ENCODE results near the gene CREB3L1.
"Not testable (repeated sequence)": the region's sequence is repeated elsewhere in the genome, so short reads cannot be mapped to it uniquely, and the experiment has no call there.

Gene CREB3L1

DNA sequence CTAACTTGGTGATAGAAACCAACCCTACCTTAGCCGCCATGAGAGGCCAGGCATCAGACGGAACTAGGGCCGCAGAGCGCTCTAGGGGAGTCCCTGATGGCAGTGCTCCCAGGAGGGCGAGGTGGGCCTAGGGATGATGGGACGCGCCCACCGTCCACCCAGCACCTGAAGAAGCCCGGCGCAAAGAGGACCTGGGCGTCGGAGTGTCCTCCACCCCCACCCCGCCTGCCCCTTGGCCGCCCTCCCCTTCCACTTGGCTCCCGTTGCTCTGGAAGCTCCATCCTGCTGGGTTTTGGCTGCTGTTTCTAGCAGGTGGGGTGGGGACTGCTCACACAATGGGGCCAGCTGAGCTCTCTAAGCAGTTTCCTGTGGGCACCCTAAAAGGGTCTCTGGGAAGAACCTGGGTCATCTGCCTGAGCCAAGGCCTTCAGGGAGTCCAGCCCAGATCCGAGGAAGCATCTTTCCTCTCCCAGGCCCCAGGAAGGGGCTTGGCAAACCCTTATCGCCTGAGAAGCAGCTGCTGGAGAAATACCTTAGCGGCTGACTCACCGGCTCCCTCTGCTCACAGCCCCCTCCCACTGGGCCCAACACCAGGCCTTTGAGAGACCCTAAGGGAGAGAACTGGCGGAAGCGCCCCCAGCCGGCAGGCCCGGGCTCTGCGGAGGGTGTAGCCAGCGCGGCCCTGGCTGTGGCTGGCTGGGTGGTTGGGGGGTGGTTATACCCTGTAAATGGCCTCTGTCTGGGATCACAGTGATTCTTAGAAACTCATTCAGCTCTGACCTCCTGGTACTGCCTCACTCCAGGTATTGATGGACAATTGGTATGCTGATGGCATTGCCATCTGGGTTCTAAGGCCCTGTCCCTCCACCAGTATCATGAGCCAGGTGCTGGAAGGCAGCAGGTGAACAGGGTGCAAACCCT lies 19.3 kb downstream of the CREB3L1 start:
- no peak for DNase-seq

DNA sequence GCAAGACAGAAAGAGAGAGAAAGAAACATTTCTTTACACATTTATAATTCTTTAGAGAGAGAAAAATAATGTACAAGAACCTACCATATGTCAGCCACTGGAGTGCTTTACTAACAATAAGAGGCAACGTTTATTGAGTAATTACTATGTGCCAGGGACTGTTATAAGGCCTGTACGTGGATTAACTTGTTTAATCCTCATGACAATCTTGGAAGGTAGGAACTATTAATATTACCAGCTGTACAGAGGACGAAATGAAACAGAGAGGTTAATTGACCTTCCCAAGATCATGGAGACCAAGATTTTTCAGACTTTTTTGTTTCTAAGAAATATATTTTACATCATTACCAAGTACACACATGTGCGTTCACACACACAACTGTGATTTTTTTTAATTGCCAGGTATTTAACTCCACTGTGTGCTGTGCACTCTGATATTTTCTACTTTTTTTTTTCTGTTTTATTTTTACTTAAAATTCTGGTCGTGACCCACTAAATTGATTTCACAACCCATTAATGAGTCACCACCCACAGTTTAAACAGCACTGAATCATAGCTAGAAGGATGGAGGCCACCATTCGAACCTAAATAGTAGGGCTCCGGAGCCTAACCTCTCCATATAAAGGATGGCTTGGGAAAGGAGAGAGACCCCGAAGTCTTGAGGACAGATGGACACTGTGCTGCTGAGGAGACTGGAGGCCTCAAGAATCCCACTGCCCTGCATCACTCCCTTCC lies 21.4 kb downstream of the CREB3L1 start:
- no peak for DNase-seq

DNA sequence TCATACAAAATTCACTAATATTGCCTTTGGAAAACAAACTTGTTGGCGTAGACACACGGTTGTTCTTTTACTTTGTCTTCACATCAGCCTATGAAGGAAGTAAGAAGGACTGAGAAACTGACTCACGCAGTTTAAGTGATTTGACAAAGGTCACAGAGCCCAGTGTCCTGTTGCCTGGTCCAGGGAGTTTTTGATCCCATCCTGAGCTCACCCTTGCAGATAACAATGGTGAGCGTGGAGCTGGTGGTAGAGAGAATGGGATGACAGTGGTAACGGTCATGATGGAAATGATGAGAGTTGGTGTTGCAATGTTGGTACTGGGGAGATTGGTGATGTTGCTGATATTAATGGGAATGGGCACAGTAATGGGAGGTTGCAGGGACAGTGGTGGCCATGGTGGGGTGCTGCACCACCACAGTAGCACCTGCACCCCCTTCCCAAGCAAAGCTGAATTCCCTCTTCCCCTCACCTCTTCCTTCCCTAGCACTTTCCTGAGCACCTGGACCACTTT lies 22.0 kb downstream of the CREB3L1 start:
- no peak for DNase-seq

DNA sequence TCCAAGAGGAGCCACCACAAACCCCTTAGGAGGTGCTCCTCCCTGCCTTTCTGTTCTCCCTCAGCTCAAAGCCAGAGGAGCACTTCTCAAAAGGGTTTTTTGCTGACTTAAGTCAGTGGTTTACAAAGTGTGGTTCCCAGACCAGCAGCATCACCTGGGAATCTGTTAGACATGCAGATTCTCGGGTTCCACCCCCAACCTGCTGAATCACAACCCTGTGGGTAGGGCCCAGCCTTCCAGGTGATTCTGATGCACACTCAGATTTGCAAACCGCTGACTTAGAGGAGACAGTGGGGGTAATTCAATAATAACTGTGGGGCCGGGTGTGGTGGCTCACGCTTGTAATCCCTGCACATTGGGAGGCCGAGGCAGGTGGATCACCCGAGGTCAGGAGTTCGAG lies 22.8 kb downstream of the CREB3L1 start:
- DNase-seq, result no peak

DNA sequence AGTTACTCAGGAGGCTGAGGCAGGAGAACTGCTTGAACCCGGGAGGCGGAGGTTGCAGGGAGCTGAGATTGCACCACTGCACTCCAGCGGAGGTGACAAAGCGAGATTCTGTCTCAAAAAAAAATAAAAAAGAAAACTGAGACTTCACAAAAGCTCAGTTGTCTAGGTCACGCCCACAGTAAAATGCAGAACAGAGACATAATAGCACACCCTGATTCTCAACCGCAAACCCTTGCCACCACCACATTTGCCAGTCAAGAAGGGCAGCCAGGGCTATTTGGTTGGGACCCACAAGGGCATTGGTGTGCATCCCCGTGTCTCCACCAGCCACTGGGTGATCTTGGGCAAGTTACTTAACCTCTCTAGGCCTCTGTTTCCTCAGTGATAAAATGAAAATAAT lies 25.4 kb downstream of the CREB3L1 start:
- DNase-seq, result no peak

DNA sequence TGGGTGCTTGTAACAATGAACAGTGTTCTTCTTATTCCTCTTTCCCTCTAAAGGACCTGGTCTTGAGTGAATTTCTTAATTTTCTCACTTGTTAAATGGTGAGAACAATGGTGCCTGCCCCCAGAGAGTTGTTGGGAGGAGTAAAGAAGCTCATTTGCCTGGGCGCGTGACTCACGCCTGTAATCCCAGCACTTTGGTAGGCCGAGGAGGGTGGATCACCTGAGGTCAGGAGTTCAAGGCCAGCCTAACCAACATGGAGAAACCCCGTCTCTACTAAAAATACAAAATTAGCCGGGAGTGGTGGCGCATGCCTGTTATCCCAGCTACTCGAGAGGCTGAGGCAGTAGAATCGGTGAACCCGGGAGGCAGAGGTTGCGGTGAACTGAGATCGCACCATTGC lies 26.6 kb downstream of the CREB3L1 start:
- not testable (repeated sequence) for DNase-seq

DNA sequence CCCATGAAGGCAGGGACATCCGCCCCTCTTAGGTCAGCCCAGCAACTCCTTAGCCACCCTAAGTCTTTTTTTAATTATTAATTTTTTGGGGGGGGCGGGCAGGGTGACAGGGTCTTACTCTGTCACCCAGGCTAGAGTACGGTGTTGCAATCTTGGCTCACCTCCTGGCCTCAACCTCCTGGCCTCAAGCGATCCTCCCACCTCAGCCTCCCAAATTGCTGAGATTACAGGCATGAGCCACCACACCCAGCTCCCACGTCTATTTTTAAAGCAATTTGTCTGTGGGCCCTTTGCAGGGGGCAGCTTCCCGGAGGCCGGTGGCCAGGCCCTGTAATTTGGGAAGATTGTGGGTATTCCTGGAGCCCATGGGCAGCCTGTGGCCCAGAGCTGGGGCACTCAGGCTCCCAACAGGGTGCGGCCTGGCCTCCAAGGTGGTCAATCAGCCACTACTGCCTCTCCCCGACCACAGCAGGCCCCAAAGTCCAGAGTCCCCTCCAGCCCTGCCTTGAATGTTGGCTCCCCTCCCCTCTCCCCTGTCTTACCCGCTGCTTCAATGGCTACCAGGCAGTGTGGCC lies 27.2 kb downstream of the CREB3L1 start:
- no peak for DNase-seq

DNA sequence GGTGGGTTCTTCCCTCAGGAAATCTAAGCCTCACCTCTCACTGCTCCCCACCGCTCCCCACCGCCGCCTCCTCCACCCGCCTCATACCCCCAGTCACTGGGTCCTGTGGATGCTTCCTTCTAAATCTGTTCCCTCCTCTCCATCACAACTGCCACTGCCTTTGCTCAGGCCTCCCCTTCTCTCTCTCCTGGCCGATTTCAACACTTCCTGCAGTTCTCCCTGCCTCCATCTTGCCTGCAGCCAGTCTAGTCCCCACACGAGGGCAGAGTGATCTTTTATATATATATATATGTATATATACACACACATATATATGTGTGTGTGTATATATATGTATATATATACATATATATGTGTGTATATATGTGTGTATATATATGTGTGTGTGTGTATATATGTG lies 27.8 kb downstream of the CREB3L1 start:
- DNase-seq, result peak; percentile 91 to 94

DNA sequence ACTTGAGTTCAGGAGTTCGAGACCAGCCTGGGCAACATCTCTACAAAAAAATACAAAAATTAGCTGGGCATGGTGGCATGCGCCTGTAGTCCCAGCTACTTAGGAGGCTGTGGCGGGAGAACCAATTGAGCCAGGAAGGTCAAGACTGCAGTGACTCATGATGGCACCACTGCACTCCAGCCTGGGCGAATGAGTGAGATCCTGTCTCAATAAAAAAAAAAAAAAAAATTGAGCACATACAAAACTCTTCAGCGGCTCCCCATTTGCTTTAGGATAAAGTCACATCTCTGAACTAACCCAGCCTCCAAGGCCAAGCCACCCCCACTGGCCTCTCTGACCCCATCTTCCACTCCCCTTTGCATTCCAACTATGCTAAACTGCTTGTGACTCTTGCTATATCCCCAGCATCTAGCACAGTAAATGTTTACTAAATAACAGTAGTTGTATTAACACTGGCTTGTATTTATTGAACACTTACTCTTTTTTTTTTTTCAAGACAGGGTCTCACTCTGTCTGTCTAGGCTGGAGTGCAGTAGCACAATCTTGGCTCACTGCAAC lies 28.9 kb downstream of the CREB3L1 start:
- no peak for DNase-seq

DNA sequence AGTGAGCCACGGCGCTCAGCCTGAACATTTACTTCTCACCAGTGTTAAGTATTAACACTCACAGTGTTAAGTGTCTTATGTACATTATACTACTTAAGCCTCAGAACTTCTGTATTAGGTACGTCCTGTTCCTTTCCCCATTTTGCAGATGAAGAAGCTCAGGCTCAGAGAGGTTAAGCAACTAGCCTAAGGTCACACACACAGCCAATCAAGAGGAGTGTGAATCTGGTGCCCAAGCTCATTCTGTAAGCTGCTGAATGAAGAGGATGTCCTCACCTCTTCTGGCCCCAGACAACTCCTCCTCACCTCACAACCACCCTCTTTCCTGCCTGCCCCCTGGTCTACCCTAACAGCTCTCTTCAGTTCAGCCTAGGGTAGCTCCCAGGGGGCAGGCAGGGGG lies 29.9 kb downstream of the CREB3L1 start:
- DNase-seq, result no peak

DNA sequence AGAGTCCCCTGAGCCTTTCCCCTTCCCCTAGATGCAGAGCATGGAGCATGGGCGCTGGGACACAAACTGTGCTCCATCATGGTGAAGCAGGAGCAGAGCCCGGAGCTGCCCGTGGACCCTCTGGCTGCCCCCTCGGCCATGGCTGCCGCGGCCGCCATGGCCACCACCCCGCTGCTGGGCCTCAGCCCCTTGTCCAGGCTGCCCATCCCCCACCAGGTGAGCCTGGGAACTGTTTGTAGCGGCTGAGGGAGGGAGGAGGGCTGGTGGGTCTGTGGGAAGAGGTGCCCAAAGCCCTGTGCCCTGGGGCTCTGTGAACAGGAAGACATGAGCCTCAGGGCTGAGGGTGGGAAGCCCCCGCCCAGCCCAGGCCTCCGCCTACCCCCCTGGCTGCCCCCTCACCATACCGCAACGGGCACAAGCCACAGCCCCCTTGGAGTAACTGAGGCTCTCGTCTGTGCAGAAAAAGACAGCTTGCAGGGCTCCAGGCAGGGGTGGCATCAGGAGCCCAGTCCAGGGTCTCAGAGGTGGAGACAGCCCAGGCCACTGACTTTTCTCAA lies 30.4 kb downstream of the CREB3L1 start:
- no peak for DNase-seq

DNA sequence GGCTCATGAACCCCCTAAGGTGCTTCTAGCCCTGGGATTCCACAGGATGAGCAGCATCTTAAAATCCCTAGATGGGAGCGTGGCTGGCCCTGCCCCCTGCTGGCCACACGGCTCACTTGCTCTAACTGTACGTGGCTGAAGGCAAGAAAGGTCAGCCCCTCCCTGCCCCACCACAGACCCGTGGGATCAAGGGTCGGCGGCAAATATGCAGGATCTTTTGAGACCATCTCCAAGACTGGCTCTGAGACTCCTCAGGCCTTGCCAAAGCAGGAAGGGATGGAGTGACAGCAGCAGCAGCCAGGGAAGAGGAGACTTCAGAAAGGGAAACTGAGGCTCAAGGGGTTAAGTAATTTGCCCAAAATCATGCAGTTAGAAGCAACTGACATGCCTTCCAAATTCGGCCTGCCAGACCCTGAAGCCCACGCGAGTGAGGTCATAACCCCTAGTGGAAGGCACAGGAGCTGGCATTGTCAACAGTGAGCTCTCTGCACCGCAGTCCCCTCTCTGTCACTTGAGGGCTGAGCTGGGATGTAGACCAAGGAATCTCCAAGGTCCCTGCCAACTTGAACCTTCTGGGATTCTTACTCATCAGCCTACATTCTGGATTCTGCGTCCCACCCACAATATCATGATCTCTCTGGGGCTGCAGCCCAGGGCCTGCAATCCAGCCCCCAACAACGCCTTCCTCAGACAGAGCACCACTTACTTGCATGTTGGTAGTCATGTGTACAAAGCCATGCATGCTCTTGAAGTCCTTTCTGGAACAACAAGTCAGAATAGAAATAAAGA lies 31.4 kb downstream of the CREB3L1 start:
- peak; percentile 45 to 72 for DNase-seq

DNA sequence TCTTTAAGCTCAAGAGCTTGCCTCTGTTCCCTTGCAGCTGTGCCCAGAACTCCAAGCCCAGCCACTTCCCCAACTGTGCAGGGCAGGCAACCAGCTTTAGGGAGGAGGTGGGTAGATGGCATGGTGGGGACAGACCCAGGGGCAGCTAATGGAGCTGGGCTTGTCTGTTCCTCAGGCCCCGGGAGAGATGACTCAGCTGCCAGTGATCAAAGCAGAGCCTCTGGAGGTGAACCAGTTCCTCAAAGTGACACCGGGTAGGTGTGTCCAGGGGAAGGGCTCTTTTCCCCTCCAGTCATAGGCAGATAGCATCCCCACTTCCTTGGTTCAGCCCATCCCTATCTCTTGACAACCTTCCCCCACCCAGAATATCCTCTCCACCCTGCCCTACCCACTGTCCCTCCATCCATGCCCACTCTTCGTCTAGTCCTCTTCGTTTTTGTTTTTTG lies 32.4 kb downstream of the CREB3L1 start:
- DNase-seq, result peak in 1 of 2 experiments; percentile 14

DNA sequence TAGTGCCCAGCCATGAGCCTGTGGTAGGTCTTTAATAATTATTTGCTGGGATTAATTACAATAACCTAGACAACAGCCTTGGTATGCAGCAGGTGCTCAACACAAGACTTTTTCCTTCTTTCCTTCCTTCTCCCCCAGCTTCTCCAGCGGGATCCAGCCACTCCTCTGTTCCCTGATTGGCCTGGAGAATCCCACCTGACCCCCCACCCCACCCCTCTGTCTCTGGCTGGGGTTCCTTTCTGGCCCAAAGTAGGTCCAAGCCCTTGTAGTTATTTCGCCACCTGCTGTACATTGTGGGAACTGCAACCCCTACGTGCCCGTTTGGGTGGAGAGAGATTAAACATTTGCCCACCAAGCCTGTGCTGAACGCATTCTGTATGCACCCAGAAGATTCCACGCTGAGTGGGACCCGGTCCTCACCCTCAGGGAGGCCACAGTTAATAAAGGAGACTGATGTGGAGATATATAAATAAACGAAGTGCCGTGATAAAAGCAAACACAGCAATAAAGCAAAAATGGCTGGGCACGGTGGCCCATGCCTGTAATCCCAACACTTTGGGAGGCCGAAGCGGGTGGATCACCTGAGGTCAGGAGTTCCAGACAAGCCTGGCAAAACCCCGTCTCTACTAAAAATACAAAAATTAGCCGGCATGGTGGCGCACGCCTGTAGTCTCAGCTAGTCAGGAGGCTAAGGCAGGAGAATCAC lies 37.7 kb downstream of the CREB3L1 start:
- peak; percentile 70 to 81 for DNase-seq

DNA sequence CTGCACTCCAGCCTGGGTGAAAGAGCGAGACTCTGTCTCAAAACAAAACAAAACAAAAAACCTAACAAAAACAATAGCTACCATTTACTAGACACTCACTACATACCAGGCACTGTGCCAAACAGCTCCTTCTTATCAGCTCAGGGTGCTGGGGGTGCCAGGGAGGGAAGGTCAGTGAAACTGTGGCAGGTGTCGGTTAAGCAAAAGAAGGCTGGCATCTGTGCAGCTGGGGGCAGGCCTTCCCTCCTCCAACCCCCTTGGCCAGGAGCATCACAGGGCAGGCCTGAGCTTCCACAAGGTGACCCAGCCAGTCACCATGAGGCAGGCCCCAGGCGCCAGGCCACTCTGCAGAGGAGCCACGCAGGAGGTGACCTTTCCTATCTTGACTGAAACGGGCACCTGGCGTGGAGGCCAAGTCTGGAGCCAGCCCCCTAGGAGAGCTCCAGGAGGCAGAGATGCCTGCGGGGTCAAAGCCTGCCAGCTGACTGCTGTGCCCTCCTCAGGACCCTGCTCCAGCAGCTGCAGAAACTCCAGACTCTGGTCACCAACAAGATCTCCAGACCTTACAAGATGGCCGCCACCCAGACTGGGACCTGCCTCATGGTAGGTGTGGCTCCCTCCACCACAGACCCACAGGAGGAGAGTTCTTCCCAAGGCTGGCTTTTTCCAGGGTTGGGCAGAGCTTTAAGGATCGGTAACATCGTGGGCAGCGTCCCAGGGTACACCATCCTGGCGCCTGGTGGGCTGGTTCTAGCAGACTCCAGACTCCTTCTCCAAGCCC lies 38.5 kb downstream of the CREB3L1 start:
- DNase-seq, result no peak

DNA sequence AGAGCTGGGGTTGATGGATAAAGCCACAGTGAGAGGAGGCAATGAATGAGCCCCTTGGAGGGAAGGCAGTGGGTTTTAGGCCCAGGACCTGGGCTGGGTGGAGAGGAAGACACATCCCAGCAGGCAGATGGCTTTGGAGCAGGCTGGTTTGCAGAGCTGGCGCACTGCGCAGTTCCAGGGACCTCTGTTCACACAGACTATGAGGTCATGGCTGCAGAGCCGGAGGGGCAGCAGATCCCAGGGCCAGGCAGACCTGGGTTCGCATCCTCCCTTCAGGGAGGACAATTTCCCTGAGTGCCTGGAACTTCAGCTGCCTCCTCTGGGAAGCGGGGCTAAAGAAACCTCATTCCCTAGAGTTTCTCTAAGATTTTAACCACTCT lies 41.6 kb downstream of the CREB3L1 start:
- peak; percentile 89 to 92 for DNase-seq

DNA sequence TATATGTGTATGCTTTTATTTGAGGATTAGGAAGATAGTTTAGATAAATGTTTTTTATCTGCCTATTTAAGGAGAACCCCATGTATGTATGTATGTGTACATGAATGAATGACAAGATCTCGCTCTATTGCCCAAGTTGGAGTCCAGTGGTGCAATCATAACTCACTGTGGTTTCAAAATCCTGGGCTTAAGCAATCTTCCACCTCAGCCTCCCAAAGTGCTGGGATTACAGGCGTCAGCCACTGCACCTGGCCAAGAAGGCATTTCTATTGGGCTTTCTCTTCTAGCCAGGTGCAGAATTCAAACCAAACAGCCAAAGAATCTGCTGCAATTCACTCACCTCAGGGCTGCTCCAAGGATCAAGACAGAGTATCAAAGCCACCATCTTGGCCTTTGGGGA lies 44.3 kb downstream of the CREB3L1 start:
- peak in 1 of 2 experiments; percentile 13 for DNase-seq

DNA sequence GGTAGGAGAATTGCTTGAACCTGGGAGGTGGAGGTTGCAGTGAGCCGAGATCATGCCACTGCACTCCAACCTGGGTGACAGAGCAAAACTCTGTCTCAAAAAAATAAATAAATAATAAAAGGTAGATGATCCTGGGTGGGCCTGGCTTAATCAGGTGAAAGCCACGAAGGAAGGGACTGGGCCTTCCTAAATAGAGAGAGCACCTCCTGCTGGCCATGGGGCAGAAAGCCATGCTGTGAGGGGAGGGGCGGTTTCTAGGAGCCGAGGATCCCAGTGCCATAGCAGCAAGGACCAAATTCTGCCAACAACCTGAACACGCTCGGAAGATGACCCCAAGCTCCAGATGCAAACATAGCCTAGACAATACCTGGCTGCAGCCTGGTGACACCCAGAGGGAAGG lies 45.3 kb downstream of the CREB3L1 start:
- DNase-seq, result peak in 1 of 2 experiments; percentile 26

DNA sequence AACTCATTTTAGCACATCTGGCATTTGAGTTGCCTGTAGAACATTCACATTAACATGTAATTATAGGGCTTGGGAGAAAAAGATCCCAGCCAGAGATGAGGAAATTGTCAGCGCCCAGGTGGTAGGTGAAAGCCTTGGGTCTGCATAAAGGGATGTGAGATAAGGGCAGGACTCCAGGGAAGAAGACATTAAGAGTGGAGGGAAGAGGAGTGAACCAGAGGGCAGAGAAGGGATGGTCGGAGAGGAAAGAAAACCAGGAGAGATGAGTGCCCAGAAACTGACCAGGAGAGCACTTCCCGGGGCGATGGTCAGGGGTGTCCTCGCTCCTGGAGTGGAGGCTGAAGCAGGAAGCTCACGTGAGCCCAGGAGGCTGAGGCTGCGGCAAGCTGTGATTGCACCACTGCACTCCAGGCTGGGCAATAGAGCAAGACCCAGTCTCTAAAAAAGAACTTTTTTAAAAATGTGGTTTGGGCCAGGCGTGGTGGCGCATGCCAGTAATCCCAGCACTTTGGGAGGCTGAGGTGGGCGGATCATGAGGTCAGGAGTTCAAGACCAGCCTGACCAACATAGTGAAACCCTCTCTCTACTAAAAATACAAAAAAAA lies 49.5 kb downstream of the CREB3L1 start:
- DNase-seq, result no peak

DNA sequence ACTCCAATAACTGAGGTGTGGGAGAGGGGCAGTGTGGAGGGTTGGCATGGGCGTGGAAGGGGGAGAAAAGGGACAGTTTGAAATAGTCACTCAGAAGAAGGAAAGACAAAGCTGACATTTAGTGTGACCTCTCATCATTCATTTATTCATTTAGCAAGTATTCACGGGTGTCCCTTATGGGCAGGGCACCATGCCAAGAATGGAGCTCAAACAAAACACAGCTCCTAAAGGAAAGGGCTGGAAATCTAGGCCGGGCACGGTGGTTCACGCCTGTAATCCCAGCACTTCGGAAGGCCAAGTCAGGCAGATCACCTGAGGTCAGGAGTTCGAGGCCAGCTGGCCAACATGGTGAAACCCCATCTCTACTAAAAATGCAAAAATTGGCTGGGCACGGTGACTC lies 50.4 kb downstream of the CREB3L1 start:
- no peak for DNase-seq

Data from Kasumi-1 (cell line).